ENCODE data around the gene SCAF4.
"Not testable (repeated sequence)": the region's sequence is repeated elsewhere in the genome, so short reads cannot be mapped to it uniquely, and the experiment has no call there.

Gene SCAF4

GRCh38 chr21:31659286-31659535 is 72.7 kb downstream of the SCAF4 start:
- H3K36me3 ChIP-seq (ENCODE audit: insufficient read depth), result peaks cover 9% of the 10 kb centered on the region; the same call in 1 of the 2 replicates
- peak overlapping the region; percentile 80 for H2AFZ ChIP-seq (ENCODE audit: low read depth)
- peak overlapping the region; percentile 63 for H3K27ac ChIP-seq
- H3K27me3 ChIP-seq (ENCODE audit: insufficient read depth, low read depth), result no peaks in the 10 kb centered on the region
- peak overlapping the region; percentile 85; the same call in 1 of the 2 replicates for H3K9ac ChIP-seq
- no peak overlapping the region for H3K4me3 ChIP-seq (IDR thresholded peaks at IDR 0.05; ENCODE audit: insufficient read depth, low read depth, low read length)
- H3K4me2 ChIP-seq, result peak overlapping the region; percentile 72
- H4K20me1 ChIP-seq (ENCODE audit: insufficient read depth), result peaks cover 24% of the 10 kb centered on the region
- peaks cover 43% of the 10 kb centered on the region for H3K79me2 ChIP-seq (ENCODE audit: insufficient read depth, low read depth)
- H3K4me1 ChIP-seq (ENCODE audit: low read depth, poor library complexity, severe bottlenecking), result peaks cover 34% of the 10 kb centered on the region
- 0 out of 2 replicates have a peak, but pooled peaks have one; percentile 15 for TF ChIP-seq CTCF (conservative IDR thresholded peaks at IDR 0.05; ENCODE audit: low read depth, low read length)

GRCh38 chr21:31658053-31658452 is 73.9 kb downstream of the SCAF4 start:
- Histone ChIP-seq H3K4me1 (ENCODE audit: low read depth, poor library complexity, severe bottlenecking) (peaks cover 24% of the 10 kb centered on the region), H4K20me1 (ENCODE audit: insufficient read depth) (peaks cover 13% of the 10 kb centered on the region; the same call in 1 of the 2 replicates), H3K4me3 (IDR thresholded peaks at IDR 0.05; ENCODE audit: insufficient read depth, low read depth, low read length) (no peak overlapping the region), H3K27me3 (ENCODE audit: insufficient read depth, low read depth) (no peaks in the 10 kb centered on the region), H3K36me3 (ENCODE audit: insufficient read depth) (peaks cover 5% of the 10 kb centered on the region; the same call in 1 of the 2 replicates), H2AFZ (ENCODE audit: low read depth) (no peak overlapping the region), H3K9ac (no peak overlapping the region), H3K79me2 (ENCODE audit: insufficient read depth, low read depth) (peaks cover 31% of the 10 kb centered on the region), H3K4me2 (no peak overlapping the region), H3K27ac (no peak overlapping the region)
- no peak for TF ChIP-seq CTCF (conservative IDR thresholded peaks at IDR 0.05; ENCODE audit: low read depth, low read length)

- Histone ChIP-seq H3K36me3 (ENCODE audit: insufficient read depth) (no peaks in the 10 kb centered on the region), H3K27me3 (ENCODE audit: insufficient read depth, low read depth) (no peaks in the 10 kb centered on the region), H3K4me1 (ENCODE audit: low read depth, poor library complexity, severe bottlenecking) (peaks cover 10% of the 10 kb centered on the region), H2AFZ (ENCODE audit: low read depth) (no peak overlapping the region), H3K9ac (no peak overlapping the region), H3K4me3 (IDR thresholded peaks at IDR 0.05; ENCODE audit: insufficient read depth, low read depth, low read length) (no peak overlapping the region), H3K27ac (no peak overlapping the region), H4K20me1 (ENCODE audit: insufficient read depth) (0 out of 2 replicates have a peak, but pooled peaks cover 3% of the 10 kb centered on the region), H3K4me2 (no peak overlapping the region), H3K79me2 (ENCODE audit: insufficient read depth, low read depth) (peaks cover 15% of the 10 kb centered on the region)
- no peak for TF ChIP-seq CTCF (conservative IDR thresholded peaks at IDR 0.05; ENCODE audit: low read depth, low read length)
Measured at GRCh38 chr21:31656199-31657095, 75.5 kb downstream of the SCAF4 start.

- H3K4me3 ChIP-seq (IDR thresholded peaks at IDR 0.05; ENCODE audit: insufficient read depth, low read depth, low read length); H3K27ac ChIP-seq; H2AFZ ChIP-seq (ENCODE audit: low read depth); H3K4me1 ChIP-seq (ENCODE audit: low read depth, poor library complexity, severe bottlenecking); H3K4me2 ChIP-seq; H3K27me3 ChIP-seq (ENCODE audit: insufficient read depth, low read depth); H3K9ac ChIP-seq; H3K36me3 ChIP-seq (ENCODE audit: insufficient read depth); H3K79me2 ChIP-seq (ENCODE audit: insufficient read depth, low read depth); H4K20me1 ChIP-seq (ENCODE audit: insufficient read depth): not testable (repeated sequence)
Measured at GRCh38 chr21:31654821-31655580, 76.9 kb downstream of the SCAF4 start.

Data from KMS-11 (cell line).